Esophagus (tissue), 2 donors: ENCODE data around the gene LBHD2. TPM values are rescaled to one million over a fixed set of nuclear protein-coding genes. Genes with fewer than 3 reads are reported as not detected.

Experiments
- H3K27ac ChIP-seq, 2 donors: one replicate each; pipeline ENCODE4 v1.5.1; 2013; ENCODE audit warnings: low read depth in 2 of 2, mild to moderate bottlenecking in 2 of 2, inconsistent platforms in 1 of 2, low read length in 1 of 2, moderate library complexity in 1 of 2
- H3K27me3 ChIP-seq, 2 donors: one replicate each; pipeline ENCODE4 v1.6.1; 2013; ENCODE audit warnings: low read length in 2 of 2, control low read depth in 1 of 2, mild to moderate bottlenecking in 1 of 2; ENCODE audit not compliant: insufficient read depth in 2 of 2, control insufficient read depth in 1 of 2
- H3K36me3 ChIP-seq, 2 donors: one replicate each; pipeline ENCODE4 v1.6.1; 2013; ENCODE audit warnings: low read length in 1 of 2; ENCODE audit not compliant: control insufficient read depth in 2 of 2, insufficient read depth in 2 of 2
- H3K4me1 ChIP-seq, 2 donors: one replicate each; pipeline ENCODE4 v1.6.1; 2013; ENCODE audit warnings: low read length in 1 of 2; ENCODE audit not compliant: control insufficient read depth in 2 of 2, insufficient read depth in 2 of 2
- H3K4me3 ChIP-seq, 2 donors: one replicate each; pipeline ENCODE4 v1.5.1; 2013; ENCODE audit warnings: low read length in 2 of 2, mild to moderate bottlenecking in 2 of 2, low read depth in 1 of 2, moderate library complexity in 1 of 2
- H3K9me3 ChIP-seq, 2 donors: one replicate each; pipeline ENCODE4 v1.6.1; 2013; ENCODE audit warnings: mild to moderate bottlenecking in 2 of 2, low read depth in 1 of 2, low read length in 1 of 2, moderate library complexity in 1 of 2; ENCODE audit not compliant: control insufficient read depth in 2 of 2, insufficient read depth in 1 of 2
- whole genome bisulfite sequencing, 2 donors: extraction: QIAGEN DNeasy Blood & Tissue Kit; methylation state at CpG; one replicate each; pipeline ENCODE4 v1.1.7; 2013; 5-methylcytosine and 5-hydroxymethylcytosine counted together
- polyA plus RNA-seq, 2 donors: library from polyadenylated mRNA; stranded (reverse); fragments of 200-250 nt; gene quantifications; one replicate each; pipeline ENCODE4 v1.2.3, GENCODE V29; 2013
- donor health status: healthy with polysubstance abuse.
- donor health status: Bipolar disorder and iron deficiency.

Gene LBHD2
- polyA plus RNA-seq, 2 donors: not detected

DNA sequence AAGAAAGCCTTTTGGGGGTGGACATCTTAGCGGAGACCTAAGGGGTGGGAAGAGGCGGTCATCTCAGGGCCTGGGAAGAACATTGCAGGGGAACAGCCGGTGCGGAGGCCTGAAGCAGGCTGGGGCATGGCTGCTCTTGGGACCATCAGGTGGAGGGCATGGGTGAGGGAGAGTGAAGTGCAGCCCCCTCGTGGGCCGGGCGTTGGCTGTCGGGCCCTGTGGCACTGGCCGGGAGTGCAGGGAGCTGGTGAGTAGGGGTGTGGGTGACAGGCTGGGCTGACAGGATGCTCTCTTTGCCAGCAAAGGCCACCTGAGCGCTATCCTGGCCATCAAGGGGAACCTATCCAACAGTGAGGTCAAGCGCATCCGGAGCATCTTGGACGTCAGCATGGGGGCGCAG is 50.9 kb downstream of the LBHD2 start:
- no peaks in the 10 kb centered on the region for H3K9me3 ChIP-seq
- no peaks in the 10 kb centered on the region for H3K27me3 ChIP-seq
- peaks cover 0 to 34% of the 10 kb centered on the region in 2 donors for H3K36me3 ChIP-seq
- no peak overlapping the region for H3K27ac ChIP-seq
- no peak overlapping the region for H3K4me3 ChIP-seq
- 96% methylated on average over 13 to 14 of the region's 14 CpGs for WGBS, 2 donors
- peaks cover 12 to 22% of the 10 kb centered on the region in 2 donors for H3K4me1 ChIP-seq

- H3K9me3 ChIP-seq: no peaks in the 10 kb centered on the region
- H3K4me1 ChIP-seq: peaks cover 6 to 17% of the 10 kb centered on the region in 2 donors
- H3K4me3 ChIP-seq: no peak overlapping the region
- WGBS, 2 donors: 83 to 85% methylated on average over 26 of the region's 26 CpGs
- H3K27ac ChIP-seq: peak overlapping the region; percentile 67 to 83
- no peaks in the 10 kb centered on the region for H3K27me3 ChIP-seq
- H3K36me3 ChIP-seq: peaks cover 0 to 29% of the 10 kb centered on the region in 2 donors
These were observed 51.6 kb downstream of the LBHD2 start for GRCh38 chr14:103135333-103136260.

DNA sequence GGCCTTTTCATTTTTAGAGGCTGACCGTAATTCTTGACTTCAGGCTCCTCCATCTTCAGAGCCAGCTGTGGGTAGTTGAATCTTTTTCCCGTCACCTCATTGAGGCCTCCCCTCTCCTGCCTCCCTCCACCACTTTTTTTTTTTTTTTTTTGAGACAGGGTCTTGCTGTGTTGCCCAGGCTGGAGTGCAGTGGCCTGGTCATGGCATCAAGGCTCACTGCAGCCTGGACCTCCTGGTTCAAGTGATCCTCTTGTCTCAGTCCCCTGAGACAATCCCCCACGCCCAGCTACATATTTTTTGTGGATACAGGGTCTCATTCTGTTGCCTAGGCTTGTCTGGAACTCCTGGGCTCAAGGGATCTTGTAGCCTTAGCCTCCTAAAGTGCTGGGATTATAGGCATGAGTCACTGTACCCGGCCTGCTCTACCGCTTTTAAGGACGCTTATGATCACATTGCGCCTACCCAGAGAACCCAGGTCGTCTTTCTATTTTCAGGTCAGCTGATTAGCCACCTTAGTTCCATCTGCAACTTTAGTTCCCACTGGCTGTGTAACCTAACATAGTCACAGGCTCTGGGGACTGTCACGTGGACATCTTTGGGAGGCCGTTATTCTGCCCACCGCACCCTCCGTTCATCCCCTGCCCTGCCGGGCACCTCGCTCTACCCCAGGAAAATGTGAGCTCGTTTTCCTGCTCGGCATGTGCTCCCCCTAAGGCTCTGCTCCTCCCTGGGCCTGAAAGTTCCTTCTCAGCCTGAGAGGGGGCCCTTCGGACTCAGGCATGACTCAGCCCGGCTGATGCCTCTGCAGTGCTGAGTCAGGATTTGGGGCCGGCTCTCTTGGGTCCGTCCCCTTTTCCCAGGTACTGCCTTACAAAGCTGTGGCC is 52.6 kb downstream of the LBHD2 start:
- Histone ChIP-seq H3K9me3 (no peaks in the 10 kb centered on the region), H3K4me1 (peaks cover 4 to 12% of the 10 kb centered on the region in 2 donors), H3K27ac (peak overlapping the region; percentile 86 to 97), H3K27me3 (no peaks in the 10 kb centered on the region), H3K4me3 (no peak overlapping the region), H3K36me3 (peaks cover 0 to 29% of the 10 kb centered on the region in 2 donors)
- 51 to 59% methylated on average over 20 of the region's 20 CpGs for WGBS, 2 donors

DNA sequence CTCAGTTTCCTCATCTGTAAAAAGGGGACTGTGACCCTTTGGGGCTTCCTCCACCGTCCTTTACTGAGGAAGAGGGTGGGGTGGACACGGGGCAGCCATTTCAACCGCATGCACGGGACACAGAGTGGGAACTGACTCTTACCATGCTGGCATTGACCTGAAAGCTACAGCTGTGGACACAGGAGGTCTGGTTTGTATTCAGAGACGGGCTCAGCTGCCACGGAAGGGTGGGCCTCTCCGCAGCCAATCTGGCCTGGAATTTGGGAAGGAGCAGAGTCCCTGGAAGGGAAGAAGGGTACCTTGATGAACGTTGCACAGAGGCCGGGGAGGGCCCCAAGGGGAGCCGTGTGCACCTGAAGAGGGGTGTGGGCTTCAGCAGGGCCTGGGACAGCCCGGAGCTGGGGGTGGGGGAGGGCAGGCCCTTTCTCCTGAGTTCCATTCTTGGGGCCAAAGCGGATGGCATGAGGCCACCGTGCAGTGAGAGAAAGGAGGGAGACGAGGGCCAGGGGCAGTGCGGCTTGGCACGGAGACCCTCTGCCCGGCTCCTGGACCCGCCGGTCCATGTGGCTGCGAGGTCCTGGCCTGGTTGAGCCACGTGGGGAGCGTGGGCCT is 53.8 kb downstream of the LBHD2 start:
- 81 to 84% methylated on average over 22 of the region's 22 CpGs for WGBS, 2 donors
- peaks cover 4 to 12% of the 10 kb centered on the region in 2 donors for H3K4me1 ChIP-seq

DNA sequence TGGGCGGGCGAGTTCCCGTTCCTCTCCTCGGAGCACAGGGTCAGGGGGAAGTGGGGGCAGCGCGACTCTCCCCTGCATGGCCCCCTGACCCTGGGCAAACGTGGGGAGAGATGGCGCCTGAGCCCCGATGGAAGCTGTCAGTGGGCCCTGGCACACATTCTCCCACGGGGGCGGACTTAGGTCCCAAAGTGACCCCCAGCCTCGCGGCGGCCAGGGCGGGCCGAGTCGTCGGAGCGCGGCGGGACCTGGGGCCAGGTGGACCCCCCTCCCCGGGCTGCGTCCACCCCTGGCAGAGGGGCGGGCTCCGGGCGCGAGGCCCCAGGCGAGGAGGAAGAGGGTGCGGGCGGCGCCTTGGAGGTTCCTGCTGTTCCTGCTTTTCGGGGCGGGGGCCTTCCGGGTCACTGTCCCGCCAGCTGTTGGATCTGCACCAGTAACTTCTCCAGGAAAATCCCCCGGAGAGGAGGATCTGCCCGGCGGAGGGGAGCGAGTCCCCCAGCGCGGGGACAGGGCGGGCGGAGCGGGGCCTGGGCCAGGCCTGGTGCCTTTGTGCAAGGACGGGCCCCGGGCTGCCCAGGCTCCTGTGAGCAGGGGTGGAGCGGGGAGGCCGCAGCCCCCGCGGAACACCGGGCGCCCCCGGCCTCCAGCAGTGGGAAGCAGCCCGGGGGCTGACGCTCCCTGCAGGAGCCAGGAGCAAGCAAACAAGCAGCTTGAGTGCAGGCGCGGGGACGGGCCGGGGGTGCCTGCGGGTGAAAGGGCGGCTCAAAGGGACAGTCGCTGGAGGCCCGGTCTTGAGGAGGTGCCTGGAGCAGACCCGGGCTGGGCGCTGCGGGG is 54.5 kb downstream of the LBHD2 start:
- Histone ChIP-seq H3K36me3 (peaks cover 0 to 15% of the 10 kb centered on the region in 2 donors), H3K4me1 (peaks cover 4 to 12% of the 10 kb centered on the region in 2 donors), H3K27me3 (no peaks in the 10 kb centered on the region), H3K9me3 (no peaks in the 10 kb centered on the region), H3K4me3 (peak overlapping the region; percentile 10 to 21), H3K27ac (peak overlapping the region; percentile 86 to 90)
- 41 to 44% methylated on average over 54 to 66 of the region's 66 CpGs for WGBS, 2 donors

More for the DNA sequence above, 53.8 kb downstream of the LBHD2 start:
- Histone ChIP-seq H3K27ac (peak overlapping the region; percentile 86 to 90), H3K9me3 (no peaks in the 10 kb centered on the region), H3K4me3 (no peak overlapping the region), H3K36me3 (peaks cover 0 to 22% of the 10 kb centered on the region in 2 donors), H3K27me3 (no peaks in the 10 kb centered on the region)

DNA sequence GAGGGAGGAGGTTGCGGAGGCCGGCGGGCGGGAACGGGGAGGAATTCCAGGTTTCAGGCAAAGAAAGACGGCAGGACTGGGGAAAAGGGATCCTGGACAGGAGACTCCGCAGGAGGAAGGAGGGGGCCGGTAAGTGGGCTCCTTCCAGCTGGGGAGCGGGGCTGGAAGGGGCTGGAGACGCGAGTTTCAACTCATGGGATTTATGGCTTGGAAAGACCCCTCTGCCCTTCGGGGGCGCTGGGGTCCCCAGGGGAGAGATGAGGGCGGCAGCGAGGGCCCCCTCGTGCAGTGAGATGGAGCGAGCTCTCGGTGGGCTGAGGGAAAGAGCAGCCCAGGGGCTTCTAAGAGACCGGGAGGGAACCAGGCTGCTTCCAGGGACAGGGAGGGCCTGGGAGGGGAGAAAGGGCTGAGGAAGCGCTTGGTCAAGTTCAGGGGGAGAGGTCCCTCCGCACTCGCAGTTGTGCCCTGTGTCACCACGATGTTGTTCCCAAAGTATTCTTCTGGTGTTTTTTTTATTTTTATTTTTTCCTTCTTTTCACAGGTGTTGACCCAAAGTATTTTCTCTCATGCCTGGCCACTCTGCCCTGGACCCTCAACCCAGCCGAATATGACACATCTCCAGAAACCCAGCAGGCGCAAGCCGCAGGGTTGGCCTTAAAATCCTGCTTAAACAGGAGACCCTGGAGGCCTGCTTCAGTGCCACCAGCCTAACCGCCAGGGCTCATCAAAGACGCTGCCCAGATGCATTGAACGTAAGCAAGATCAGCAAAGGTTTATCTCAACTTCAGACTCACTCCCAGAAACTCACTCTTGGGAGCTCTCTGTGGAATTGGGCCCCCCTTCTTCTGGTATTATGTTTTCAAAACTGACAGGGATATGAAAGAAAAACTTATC is 55.4 kb downstream of the LBHD2 start:
- no peaks in the 10 kb centered on the region for H3K27me3 ChIP-seq
- peaks cover 4 to 12% of the 10 kb centered on the region in 2 donors for H3K4me1 ChIP-seq
- peak overlapping the region; percentile 10 to 21 for H3K4me3 ChIP-seq
- peak overlapping the region; percentile 86 to 90 for H3K27ac ChIP-seq
- H3K9me3 ChIP-seq: no peaks in the 10 kb centered on the region
- 65 to 66% methylated on average over 29 of the region's 29 CpGs for WGBS, 2 donors
- H3K36me3 ChIP-seq: peaks cover 0 to 9% of the 10 kb centered on the region in 2 donors
